Measurements from ENCODE around the gene ARPC1B. TPM values are rescaled to one million over a fixed set of nuclear protein-coding genes. Genes with fewer than 3 reads are reported as not detected.
A peak's percentile ranks its signal among the peaks of the same experiment; 100 is the strongest.

ARPC1B gene
- total RNA-seq, 4 donors from 2014 or later: 24.7 to 38.7 (median 30.8) TPM

- ATAC-seq: no peak
- H3K9me3 ChIP-seq: no peaks in the 10 kb centered on the region
- no peaks in the 10 kb centered on the region for H3K27me3 ChIP-seq
- TF ChIP-seq CTCF (IDR thresholded peaks at IDR 0.05 in 4 of 5, conservative IDR thresholded peaks at IDR 0.05 in 1 of 5) (no peak), POLR2A (IDR thresholded peaks at IDR 0.05) (no peak)
- intact Hi-C loops (cut with DNase I; ENCODE audit: low total_unique reads): no loop called here
- no peak overlapping the region for H3K27ac ChIP-seq
- in situ Hi-C loops (cut with MboI; ENCODE audit: low sequenced_read_pairs in 4 of 4): loop anchor here in 1 of 4 donors (10.0 kb wide), 1 partner anchor 52 kb away; no protein-coding TSS in a partner anchor
- peaks cover 0 to 95% of the 10 kb centered on the region in 2 donors for H3K36me3 ChIP-seq
- no peak overlapping the region for H3K4me3 ChIP-seq
- no peak for DNase-seq
- H3K4me1 ChIP-seq: no peaks in the 10 kb centered on the region
These were observed 11.7 kb upstream of the ARPC1B start for GRCh38 chr7:99362801-99363200.

- Histone ChIP-seq H3K4me3 (no peak overlapping the region), H3K27ac (no peak overlapping the region), H3K4me1 (no peaks in the 10 kb centered on the region), H3K36me3 (peaks cover 0 to 90% of the 10 kb centered on the region in 2 donors), H3K9me3 (no peaks in the 10 kb centered on the region), H3K27me3 (no peaks in the 10 kb centered on the region)
- ATAC-seq (no peak), DNase-seq (no peak)
- in situ Hi-C loops (cut with MboI; ENCODE audit: low sequenced_read_pairs in 4 of 4) (loop anchor here in 1 of 4 donors (10.0 kb wide), 1 partner anchor 52 kb away; no protein-coding TSS in a partner anchor), intact Hi-C loops (cut with DNase I; ENCODE audit: low total_unique reads) (no loop called here)
- TF ChIP-seq CTCF (IDR thresholded peaks at IDR 0.05 in 4 of 5, conservative IDR thresholded peaks at IDR 0.05 in 1 of 5) (no peak), POLR2A (IDR thresholded peaks at IDR 0.05) (no peak)
These were observed 11.2 kb upstream of the ARPC1B start for GRCh38 chr7:99363286-99363685.

- no peaks in the 10 kb centered on the region for H3K4me1 ChIP-seq
- no peak overlapping the region for H3K4me3 ChIP-seq
- no peak overlapping the region for H3K27ac ChIP-seq
- peaks cover 0 to 68% of the 10 kb centered on the region in 2 donors for H3K36me3 ChIP-seq
- H3K27me3 ChIP-seq: no peaks in the 10 kb centered on the region
- intact Hi-C loops (cut with DNase I; ENCODE audit: low total_unique reads) (no loop called here), in situ Hi-C loops (cut with MboI; ENCODE audit: low sequenced_read_pairs in 4 of 4) (loop anchor here in 1 of 4 donors (10.0 kb wide), 1 partner anchor 49 kb away; no protein-coding TSS in a partner anchor)
- ATAC-seq: peak in 1 of 2 donors; percentile 69
- DNase-seq: peak in 1 of 2 donors; percentile 59
- no peak for TF ChIP-seq POLR2A (IDR thresholded peaks at IDR 0.05)
- TF ChIP-seq CTCF (IDR thresholded peaks at IDR 0.05 in 4 of 5, conservative IDR thresholded peaks at IDR 0.05 in 1 of 5): peak; percentile 10 to 49 (median 39)
- H3K9me3 ChIP-seq: no peaks in the 10 kb centered on the region
These were observed 9.0 kb upstream of the ARPC1B start for GRCh38 chr7:99365318-99366141.

GRCh38 chr7:99366646-99367045 is 7.9 kb upstream of the ARPC1B start:
- H3K36me3 ChIP-seq: peaks cover 0 to 57% of the 10 kb centered on the region in 2 donors
- intact Hi-C loops (cut with DNase I; ENCODE audit: low total_unique reads): no loop called here
- no peaks in the 10 kb centered on the region for H3K4me1 ChIP-seq
- no peaks in the 10 kb centered on the region for H3K27me3 ChIP-seq
- H3K9me3 ChIP-seq: no peaks in the 10 kb centered on the region
- no peak overlapping the region for H3K27ac ChIP-seq
- no peak overlapping the region for H3K4me3 ChIP-seq
- in situ Hi-C loops (cut with MboI; ENCODE audit: low sequenced_read_pairs in 4 of 4): loop anchor here in 1 of 4 donors (10.0 kb wide), 1 partner anchor 48 kb away; no protein-coding TSS in a partner anchor
- peak in 1 of 2 donors; percentile 16 for DNase-seq
- no peak for ATAC-seq
- TF ChIP-seq POLR2A (IDR thresholded peaks at IDR 0.05) (no peak), CTCF (IDR thresholded peaks at IDR 0.05 in 4 of 5, conservative IDR thresholded peaks at IDR 0.05 in 1 of 5) (no peak)
